ENCODE data around the gene ADD3. TPM values are rescaled to one million over a fixed set of nuclear protein-coding genes. Genes with fewer than 3 reads are reported as not detected.

ADD3 gene
- total and polyA plus RNA-seq, 10 of the 15 experiments (the other 5 are each of a cell fraction or from before 2014, with no cell fraction given): 27.3 to 129 (median 67.8) TPM

- RAD21 ChIA-PET (ENCODE audit: unreplicated experiment): interaction anchor here (1.0 to 1.4 kb wide), 3 partner anchors 27 to 37 kb away, joined by 3 to 6 read pairs (median 3); partner anchors contain the start of gene ADD3
- Histone ChIP-seq H3K9me3 (replicated peaks; ENCODE audit: control insufficient read depth, insufficient read depth, low read length) (no peaks in the 10 kb centered on the region), H3K27ac (ENCODE audit: control insufficient read depth, insufficient read depth) (no peak overlapping the region), H3K27me3 (replicated peaks in 1 of 2; ENCODE audit: control insufficient read depth in 2 of 2, insufficient read depth in 2 of 2, low read length in 1 of 2) (no peaks in the 10 kb centered on the region), H3K9ac (ENCODE audit: control insufficient read depth, insufficient read depth, low read length) (no peak overlapping the region), H3K79me2 (ENCODE audit: control insufficient read depth, insufficient read depth, low read length) (peaks cover 1% of the 10 kb centered on the region), H3K4me3 (no peak overlapping the region), H3K36me3 (ENCODE audit: control insufficient read depth in 2 of 2, insufficient read depth in 2 of 2, low read length in 1 of 2) (no peaks in the 10 kb centered on the region; a peak in 1 of 4 replicates), H3K4me2 (ENCODE audit: control insufficient read depth, insufficient read depth) (no peak overlapping the region), H2AFZ (ENCODE audit: control insufficient read depth, low read depth, low read length) (no peak overlapping the region), H3K4me1 (ENCODE audit: control insufficient read depth, insufficient read depth, low read length) (peaks cover 8% of the 10 kb centered on the region), H4K20me1 (ENCODE audit: control insufficient read depth, insufficient read depth) (no peaks in the 10 kb centered on the region)
- CTCF ChIA-PET: interaction anchor here (1.2 to 1.9 kb wide), 6 partner anchors 10 to 95 kb away, joined by 3 to 6 read pairs (median 4); no protein-coding TSS in a partner anchor
- in situ Hi-C loops (cut with MboI): no loop called here
- no TSS peak for BruUV-seq (replicated peaks)
- intact Hi-C loops (cut with micrococcal nuclease; ENCODE audit: unreplicated experiment): no loop called here
- TF ChIP-seq BCL3 (IDR thresholded peaks at IDR 0.05; ENCODE audit: borderline replicate concordance, insufficient read depth, low read depth, low read length, poor library complexity, severe bottlenecking): peak; percentile 23
- TF ChIP-seq, protein P1, sequence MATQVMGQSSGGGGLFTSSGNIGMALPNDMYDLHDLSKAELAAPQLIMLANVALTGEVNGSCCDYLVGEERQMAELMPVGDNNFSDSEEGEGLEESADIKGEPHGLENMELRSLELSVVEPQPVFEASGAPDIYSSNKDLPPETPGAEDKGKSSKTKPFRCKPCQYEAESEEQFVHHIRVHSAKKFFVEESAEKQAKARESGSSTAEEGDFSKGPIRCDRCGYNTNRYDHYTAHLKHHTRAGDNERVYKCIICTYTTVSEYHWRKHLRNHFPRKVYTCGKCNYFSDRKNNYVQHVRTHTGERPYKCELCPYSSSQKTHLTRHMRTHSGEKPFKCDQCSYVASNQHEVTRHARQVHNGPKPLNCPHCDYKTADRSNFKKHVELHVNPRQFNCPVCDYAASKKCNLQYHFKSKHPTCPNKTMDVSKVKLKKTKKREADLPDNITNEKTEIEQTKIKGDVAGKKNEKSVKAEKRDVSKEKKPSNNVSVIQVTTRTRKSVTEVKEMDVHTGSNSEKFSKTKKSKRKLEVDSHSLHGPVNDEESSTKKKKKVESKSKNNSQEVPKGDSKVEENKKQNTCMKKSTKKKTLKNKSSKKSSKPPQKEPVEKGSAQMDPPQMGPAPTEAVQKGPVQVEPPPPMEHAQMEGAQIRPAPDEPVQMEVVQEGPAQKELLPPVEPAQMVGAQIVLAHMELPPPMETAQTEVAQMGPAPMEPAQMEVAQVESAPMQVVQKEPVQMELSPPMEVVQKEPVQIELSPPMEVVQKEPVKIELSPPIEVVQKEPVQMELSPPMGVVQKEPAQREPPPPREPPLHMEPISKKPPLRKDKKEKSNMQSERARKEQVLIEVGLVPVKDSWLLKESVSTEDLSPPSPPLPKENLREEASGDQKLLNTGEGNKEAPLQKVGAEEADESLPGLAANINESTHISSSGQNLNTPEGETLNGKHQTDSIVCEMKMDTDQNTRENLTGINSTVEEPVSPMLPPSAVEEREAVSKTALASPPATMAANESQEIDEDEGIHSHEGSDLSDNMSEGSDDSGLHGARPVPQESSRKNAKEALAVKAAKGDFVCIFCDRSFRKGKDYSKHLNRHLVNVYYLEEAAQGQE (IDR thresholded peaks at IDR 0.05; ENCODE audit: low read depth, low read length): no peak
- SMC1A ChIA-PET (ENCODE audit: uncharacterized antibody, unreplicated experiment): interaction anchor here (1.0 to 4.6 kb wide), 6 partner anchors 12 to 77 kb away, joined by 3 to 15 read pairs (median 4); no protein-coding TSS in a partner anchor
- DNase-seq (ENCODE audit: low read depth, low spot score): no peak
- ATAC-seq: no peak
- WGBS (ENCODE audit: insufficient coverage, insufficient replicate concordance, low lambda C conversion rate, missing lambda C conversion rate): 100% methylated on average over 9 of the region's 9 CpGs
- POLR2A ChIA-PET: interaction anchor here (1.2 to 3.0 kb wide), 2 partner anchors 10 to 17 kb away, joined by 4 to 6 read pairs; no protein-coding TSS in a partner anchor
- no peak for FAIRE-seq
These were observed 33.1 kb downstream of the ADD3 start for GRCh38 chr10:110040767-110041478.

All from GM12878 (cell line).